NOMO-1 treated with dmso at 0.1 percent for 144 hours (cell line): ENCODE measurements around the gene SDK2.

Experiments
- DNase-seq: peaks from one replicate; lab custom pipeline; 2025; ENCODE audit not compliant: unreplicated experiment; lab: John Stamatoyannopoulos, UW

SDK2 gene

DNA sequence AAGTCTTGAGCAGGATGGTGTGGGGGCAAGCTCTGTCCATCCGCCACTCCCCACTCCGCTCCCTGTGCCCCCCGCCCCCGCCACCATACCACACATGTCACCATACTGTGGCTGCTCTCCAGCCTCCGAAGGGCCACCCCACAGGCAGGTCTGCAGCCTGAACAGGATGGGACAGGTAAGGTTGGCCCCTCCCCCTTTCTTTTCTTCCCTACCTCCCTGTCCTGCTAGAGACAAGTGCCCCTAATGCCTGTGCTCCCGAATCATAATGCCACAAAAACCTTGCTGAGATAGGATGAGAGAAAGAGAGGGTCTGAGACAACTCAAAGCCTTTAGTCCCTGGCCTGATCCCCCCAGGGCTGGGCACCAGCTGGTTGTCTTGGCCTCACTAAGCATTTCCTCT is 84.7 kb downstream of the SDK2 start:
- DNase-seq = no peak

DNA sequence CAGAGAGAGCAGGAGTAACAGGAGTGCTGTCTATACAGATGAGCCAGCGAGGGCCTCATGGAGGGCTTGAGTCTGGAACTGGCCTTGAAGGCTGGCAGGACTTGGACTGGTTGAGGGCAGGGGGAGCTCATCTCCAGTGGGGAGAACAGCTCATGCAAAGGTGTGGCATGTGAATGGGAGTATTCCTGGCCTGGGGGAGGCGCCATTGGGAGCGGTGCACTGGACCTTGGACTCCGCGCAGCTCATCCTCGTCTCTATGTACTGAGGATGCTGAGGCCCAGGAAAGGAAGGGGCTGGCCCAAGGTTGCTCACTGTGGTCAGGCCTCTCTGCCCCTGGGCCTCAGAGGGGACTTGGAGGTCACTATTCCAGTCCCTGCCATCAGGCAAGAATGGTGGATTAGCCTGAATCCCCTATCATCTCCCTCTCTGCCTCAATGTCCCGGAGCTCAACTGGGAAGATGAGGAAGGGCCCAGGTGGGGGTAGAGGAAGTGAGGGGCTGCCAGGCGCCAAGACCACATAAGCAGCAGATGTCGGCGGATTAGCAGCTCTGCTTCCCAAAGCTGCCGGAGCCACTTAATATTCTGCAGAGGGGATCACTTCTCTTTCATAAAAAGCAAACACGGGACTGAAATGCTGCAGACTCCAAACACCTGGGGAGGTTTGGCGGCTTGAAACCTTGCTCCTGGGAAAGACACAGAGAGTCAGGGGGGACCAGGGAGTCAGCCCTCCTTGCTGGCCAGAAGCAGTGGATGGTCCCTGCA is 88.9 kb downstream of the SDK2 start:
- DNase-seq = no peak

DNA sequence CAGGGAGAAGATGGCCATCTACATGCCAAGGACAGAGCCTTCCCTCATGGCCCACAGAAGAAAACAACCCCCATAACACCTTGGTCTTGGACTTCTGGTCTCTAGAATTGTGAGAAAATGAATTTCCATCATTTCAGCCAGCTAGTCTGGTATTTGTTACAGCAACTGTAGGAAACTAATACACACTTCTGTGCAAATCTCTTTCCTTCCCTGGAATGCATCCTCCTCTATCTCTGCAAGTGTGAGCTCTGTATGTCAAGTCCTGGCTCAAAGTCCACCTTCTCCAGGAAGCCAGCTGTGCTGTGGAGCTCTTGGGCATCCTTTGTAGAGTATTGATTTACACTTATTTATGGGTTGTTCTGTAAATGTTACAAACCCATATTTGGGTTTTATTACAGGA is 89.7 kb downstream of the SDK2 start:
- no peak for DNase-seq

DNA sequence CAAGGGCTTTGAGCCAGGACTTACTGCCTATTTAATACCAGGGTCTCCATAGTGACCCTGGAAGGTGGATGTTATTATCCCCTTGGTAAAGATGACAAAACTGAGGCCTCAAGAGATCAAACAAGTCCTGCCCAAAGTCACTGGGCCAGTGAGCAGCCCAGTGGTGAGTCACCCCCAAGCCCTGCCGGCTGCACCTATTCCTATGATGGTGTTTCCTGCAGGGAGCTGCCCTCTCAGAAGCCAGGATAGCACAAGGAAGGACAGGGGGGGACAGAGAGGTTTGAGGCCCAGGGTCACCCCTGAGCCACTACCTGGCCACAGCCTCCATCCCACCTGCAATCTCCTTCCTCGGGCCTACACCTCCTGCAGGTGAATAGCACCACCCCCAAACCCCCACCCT is 90.9 kb downstream of the SDK2 start:
- DNase-seq = no peak

DNA sequence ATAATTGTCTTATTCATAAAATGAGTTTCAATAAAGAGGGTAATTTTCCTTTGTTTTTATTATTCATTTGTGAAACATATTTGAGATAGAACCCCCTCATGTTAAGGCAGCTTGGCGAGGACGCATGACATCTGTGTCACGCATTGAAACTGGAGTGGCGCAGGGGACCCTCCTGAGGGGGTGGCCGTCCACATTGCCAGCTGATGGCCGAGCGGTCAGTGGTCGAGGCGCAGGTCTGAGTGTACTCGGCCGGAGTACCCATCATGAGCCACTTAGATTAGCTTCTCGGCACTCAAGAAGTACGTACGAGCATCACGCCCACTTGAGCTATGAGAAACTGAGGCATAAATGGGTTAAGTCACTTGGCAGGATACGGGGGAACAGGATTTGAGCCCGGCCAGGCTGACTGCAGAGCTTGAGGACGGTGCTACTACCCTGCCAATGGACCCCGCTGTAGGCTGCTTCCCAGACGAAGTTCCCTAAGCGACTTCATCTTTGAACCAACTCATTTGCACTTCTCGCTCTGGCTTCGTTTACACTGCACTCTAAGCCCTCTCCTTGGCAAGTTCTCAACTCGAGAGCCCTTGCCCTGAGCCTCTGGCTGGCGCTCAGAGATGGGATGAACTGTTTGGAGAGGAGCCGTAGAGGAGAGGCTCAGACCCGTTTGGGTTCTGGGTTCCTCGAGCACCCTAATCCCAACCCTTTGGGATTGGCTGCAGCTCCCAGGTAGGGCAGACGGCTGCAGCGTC is 91.8 kb downstream of the SDK2 start:
- no peak for DNase-seq

DNA sequence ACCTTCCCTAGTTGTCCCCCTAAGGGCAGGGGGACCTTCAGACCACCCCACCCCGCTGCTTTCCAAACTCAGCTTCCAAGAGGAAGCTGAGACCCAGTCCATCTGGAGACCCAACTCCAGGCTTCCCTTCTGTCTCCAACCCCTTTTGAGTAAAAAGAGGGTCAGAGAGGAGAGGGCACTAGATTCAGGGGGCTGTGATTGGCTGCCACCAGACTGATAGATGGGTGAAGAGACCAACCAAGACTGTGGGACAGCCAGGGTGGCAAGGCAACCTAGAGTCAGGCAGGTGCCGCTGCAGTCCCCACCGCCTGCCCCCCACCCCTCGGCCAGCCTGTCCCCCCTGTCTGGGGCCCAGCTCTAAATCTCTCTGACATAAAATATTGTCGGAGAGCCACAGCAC is 92.5 kb downstream of the SDK2 start:
- no peak for DNase-seq

DNA sequence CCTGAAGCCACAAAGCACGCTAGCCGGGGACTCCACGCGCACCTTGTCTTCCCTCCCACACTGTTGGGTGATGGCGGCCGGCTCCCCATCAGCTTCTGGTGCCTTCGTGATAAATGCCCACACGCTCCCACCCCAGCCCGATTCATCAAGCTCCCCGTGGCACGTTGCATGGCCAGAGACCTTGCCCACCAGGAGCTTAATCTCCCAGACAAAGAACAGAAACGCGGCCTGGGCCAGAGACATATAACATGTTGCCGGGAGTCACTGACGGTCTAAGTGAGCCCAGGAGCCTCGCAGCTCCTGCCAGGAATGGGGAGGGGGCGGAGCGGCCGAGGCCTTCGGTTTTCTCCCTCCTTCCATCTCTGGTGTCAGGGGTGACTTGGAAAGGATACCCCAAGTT is 93.1 kb downstream of the SDK2 start:
- no peak for DNase-seq

DNA sequence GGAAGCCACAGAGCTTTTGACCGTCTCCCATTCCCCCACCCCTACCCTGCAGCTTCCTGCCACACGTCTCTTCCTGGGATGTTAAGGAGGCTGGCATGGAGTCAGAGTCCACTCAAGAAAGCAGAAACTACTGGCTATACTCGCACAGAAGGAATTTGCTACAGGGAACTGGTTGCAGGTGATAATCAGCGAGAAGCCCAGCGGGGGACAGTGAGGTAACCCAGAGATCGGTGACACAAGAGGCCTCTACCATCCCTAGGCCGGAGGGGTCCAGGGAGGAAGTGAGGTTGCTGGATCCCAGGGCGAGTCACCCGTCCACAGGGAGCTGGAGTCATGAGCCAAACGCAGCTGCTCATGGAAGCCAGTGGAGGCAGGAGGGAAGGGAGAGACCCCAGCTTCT is 93.7 kb downstream of the SDK2 start:
- DNase-seq = no peak

DNA sequence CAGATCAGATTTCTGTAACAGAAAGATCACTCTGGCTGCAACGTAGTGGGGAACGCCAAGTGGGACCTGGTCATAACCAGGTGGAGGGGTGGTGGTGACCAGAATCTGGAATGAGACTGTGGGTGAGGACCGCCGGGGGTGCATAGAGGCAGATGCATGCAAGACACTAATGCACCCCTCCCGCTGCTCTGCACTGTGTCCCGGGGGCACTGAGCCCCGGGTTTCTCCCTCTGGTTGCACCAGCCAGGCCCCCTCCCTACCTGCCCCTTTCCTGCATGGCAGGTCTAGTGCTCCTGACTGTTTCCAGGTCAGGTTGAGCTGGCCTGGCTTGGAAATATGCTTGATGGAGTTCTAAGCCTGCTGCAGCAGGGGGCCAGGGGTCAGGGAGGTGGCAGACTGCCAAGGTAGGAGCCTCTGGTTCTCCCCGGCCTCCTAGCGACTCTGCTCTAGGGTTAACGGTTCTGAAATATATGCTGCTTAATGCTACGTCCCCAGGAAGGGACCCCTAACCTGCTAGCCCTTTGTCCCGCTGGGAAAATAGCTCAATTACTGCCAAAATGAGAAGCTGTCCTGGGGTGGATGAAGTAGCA is 94.3 kb downstream of the SDK2 start:
- DNase-seq = no peak

DNA sequence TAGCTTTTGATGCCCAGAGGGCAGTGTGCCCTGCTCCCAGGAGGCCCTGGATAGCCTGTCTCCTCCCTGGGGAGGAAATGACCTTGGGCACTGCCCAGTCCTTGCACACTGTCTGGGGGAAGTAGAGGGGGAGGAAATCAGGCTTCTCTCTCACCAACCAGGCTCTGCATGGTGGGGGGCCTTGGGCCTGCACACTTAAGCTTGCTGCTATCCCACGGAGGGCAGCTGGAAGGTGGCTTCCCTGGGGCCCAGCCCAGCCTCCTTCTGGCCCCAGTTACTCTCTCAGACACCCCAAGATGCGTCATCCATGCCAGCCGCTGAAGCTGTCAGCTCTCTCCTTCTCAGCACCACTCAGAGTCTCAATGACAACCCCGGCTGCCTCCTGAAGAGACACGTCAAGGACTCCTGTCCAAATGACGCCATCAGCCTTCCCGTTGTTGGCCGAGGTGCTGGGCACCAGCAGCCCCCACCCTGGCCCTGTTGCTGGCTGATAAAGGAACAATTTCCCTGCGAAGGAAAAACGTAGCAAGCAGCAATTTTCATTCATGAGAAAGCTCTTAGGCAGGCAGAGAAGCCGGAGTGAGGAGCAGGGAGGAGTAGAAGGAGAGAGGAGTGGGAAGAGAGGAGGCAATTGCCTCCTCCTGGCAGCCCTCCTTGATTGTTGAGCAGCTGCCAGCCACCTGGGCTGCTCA is 95.5 kb downstream of the SDK2 start:
- no peak for DNase-seq

DNA sequence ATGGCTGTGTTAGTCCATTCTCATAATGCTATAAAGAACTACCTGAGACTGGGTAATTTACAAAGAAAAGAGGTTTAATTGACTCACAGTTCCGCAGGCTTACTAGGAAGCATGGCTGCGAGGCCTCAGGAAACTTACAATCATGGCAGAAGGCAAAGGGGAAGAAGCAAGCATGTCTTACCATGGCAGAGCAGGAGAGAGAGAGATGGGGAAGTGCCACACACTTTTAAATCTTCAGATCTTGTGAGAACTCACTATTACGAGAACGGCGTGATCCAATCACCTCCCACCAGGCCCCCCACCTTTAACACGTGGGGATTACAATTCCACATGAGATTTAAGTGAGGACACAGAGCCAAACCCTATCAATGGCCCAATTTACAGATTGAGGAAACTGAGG is 96.5 kb downstream of the SDK2 start:
- no peak for DNase-seq

DNA sequence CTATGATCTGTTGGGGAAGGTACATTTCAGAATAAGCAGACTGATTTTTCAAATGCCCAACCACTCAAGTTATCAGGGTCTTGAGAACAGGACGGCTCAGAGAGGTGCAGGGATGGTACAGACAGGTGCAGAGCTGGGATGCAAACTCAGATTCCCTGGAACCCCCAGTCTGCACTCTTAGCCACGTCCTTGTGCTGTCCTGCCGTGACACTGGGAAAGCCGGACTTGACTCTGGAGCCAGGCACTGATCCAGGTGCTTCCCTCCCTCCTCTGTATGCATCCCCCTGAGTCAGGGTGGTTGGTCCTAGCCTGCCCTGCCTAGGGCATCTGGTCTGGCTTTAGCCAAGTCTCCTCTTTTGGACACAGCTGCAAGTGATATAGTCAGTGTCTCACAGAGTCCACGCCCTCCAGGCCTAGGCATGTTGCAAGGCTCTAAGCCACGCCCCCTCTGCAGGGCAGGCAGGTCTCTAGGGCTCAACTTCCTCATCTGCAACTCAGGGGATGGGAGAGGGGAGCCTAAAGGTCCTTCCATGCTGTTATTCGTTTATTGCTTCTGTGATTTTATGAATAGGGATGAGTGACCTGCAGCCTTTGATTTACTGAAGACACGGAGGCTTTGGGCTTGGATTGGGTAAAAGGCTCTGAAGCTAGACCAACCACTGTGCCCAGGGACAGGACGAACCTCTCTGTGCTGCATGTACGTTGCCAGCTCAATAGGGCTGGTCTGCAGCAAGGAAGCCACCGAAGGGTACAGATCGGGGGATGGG is 97.3 kb downstream of the SDK2 start:
- peak; percentile 86 for DNase-seq

DNA sequence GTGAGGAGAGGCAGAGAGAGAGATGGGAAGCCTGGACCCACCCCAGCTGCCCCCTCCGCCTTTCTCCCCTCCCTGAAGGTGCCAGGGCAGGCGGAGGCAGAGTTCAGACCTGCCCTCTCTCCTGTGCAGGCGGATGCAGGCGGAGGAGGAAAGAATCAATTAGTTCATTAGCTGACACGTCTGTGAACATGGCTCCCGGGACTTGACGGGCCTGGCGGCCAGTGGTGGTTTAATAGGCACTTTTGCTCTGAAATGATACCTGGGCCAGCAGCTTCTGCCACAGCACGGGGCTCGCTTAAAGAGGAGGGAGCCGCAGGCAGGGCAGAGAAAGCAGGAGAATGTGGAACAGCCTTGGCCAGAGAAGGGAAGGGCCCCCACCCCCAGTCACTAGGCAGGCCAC is 98.1 kb downstream of the SDK2 start:
- no peak for DNase-seq

DNA sequence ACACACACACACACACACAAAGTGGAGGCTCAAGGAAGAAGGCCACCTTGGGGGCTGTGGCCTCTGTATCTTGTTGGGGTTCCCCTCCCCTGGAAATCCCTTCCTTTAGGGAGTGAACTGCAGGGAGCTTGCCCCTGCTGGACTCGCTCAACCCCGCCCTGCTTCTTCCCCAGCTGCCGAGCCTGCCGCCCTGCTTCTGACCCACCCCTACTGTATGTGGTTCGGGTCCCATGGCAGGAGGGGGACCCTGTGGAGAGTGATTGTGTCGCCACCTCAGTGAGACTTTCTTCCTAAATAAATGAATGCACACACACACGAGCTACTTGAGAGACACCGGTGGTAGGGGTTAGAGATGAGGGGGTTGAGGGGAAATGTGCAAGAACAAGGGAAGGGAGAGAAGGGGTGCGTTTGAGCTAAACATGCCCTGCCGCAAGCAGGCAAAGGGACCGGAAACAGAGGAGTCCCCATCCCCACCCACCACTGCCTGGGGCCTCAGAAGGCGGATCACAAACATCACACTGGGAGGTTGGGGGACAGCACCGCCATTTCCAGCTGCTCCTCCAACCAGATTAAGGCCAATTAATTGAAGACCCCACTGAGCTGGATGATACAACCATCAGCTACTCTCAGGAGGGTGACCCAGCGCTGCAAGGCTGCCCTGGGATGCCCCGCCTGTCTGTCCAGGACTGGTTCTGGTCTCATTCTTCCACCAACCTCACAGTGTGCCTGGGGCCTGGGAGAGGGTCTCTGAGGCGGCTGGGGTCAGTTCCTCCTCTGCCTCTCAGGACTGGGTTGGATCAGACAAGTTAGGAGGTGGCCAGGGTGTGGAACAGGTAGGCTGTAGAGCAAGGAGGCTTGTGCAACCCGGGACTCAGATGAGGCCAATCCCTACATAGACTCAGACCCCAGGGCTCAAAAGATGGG is 98.9 kb downstream of the SDK2 start:
- DNase-seq = no peak

DNA sequence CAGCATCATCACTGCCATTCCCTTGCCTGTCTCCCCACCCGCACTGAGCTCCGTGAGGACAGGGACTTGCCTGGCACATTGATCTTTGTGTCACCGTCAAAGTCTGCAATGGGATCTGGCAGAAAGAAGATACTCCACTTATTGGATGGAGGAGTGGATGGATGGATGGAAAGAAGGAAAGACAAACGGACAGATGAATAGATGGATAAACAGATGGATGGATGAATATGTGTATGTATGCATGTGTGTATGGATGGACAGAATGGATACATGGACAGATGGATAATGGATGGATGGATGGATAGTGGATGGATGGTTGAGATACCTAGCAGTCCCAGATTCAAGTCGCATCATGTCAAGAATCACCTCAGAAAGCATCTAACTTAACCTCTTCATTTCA is 99.9 kb downstream of the SDK2 start:
- no peak for DNase-seq

DNA sequence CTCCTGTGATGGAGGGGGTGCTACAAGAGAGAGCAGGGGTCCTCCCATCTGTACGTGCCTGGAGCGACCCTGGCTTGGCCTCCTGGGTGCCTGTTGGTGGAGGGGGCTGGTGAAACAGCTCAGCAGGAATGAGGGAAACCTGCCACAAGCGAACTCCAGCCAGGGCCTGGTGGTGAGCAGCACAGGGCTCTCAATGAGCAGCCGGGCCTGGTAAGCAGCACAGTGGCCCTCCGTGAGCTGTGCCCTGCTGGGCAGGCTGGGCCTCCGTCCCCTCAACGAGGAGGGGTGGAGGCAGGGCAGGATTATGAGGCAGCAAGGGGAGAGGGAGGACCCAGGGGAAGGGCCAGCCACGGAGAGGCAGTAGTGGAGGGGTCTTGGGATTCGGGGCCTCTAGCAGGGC is 101.9 kb downstream of the SDK2 start:
- no peak for DNase-seq

DNA sequence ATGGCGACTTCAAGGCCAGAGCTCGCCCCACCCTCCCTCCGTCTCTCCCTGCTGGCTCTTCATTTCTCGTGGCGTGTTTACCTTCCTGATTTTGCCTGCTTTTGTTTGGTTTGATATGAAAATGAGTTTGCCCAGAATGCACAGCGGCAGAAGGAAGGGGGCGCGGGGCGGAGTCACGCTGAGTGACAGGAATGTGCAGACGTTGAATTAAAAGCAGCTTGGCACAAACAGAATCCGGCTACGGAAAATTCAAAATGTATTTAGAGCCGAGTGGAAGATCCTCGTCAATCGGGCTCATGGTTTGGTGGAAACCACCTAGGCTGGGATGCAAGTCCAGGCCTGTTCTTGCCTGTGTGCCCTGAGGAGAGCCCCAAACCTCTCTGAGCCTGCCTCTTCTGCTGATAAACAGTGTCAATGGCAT is 102.7 kb downstream of the SDK2 start:
- DNase-seq = no peak

DNA sequence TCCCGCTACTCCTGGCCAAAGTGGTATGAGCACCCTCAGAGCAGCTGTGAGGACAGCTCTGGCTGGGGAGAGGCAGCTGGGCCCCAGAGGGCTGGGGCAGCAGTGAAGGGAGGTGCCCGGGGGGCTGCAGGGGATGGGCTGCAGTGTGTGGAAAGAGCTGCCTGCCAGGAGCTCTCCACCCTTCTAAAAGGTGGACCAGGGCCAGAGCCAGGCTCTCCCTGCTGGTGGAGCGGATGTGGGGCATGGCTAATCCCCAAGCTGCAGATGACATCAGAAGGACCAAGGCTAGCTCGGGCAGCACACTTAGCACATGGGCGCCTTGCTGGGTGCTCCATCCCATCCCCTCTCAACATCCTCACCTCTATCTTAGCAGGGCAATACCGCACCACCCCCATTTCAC is 103.1 kb downstream of the SDK2 start:
- DNase-seq = no peak

DNA sequence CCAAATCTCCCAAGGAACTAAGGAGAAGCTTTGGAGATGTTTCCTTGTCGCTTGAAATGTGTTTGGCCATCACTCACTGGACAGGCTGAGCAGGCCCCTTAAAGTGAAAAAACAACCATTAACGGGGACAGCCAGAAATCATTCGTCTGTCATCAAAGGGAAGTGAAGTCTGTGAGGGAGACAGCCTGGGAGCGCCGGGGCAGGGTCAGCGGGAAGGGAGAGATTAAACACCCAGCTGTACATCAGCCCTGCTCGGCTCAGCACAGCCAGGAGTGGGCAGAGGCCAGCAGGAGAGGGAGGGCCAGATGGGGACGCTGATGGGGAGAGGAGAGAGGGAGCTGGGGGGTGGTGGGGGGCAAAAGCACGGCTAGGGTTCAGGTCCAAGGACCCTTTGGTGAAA is 105.1 kb downstream of the SDK2 start:
- no peak for DNase-seq

DNA sequence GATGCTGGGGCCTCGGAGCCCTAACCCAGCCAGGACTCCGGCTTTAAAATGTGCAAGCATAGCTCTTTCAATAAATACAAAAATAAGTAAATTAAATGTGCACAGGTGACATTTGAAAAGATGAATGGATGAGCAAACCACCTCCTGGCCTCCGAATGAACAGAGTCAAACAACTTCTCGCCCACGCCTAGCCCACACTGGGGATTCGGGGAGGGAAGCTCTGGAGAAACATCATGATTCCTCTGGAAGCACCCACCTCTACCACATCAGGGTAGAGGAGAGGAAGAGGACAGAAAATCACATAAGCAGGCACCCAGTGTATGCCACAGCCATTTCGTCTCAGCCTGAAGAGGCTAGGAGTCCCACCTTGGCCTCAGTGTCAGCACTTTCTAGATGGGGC is 105.8 kb downstream of the SDK2 start:
- DNase-seq = no peak
